ENCODE measurements around the gene PRSS57.
"Not testable (repeated sequence)": the region's sequence is repeated elsewhere in the genome, so short reads cannot be mapped to it uniquely, and the experiment has no call there.

Gene PRSS57

GRCh38 chr19:695352-695949 lies at the start of gene PRSS57:
TSS of gene PRSS57 (minus strand) at chr19:695452. CDS start at chr19:695430, 22 bp downstream.
- DNase-seq = peak; percentile 67 to 69

GRCh38 chr19:743168-743687 lies 48.0 kb upstream of the PRSS57 start:
- no peak for DNase-seq

- no peak for DNase-seq
These were observed 47.4 kb upstream of the PRSS57 start for GRCh38 chr19:742540-743075.

DNA sequence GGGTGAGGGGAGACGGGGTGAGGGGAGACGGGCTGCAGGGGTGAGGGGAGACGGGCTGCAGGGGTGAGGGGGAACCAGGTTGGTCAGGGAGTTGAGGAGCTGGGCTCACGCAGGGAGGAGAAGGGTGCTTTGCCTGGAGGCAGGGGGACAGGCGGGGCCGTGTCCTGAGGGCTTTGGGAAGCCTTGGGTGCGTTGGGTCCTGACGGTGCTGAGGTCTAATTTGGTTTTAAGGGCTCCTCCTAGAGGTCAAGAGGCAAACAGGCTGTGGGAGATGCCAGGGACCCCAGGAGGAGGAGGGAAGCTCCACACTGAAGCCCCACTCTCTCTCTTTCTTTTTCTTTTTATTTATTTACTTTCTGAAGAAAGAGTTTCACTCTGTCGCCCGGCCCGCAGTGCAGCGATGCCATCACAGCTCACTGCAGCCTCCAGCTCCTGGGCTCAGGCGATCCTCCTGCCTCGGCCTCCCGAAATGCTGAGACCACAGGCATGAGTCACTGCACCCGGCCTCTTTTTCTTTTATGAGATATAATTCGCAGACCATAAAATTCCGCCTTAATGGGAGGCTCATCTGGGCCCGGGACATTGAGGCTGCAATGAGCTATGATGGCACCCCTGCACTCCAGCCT lies 46.4 kb upstream of the PRSS57 start:
- DNase-seq = peak; percentile 63 to 70

DNA sequence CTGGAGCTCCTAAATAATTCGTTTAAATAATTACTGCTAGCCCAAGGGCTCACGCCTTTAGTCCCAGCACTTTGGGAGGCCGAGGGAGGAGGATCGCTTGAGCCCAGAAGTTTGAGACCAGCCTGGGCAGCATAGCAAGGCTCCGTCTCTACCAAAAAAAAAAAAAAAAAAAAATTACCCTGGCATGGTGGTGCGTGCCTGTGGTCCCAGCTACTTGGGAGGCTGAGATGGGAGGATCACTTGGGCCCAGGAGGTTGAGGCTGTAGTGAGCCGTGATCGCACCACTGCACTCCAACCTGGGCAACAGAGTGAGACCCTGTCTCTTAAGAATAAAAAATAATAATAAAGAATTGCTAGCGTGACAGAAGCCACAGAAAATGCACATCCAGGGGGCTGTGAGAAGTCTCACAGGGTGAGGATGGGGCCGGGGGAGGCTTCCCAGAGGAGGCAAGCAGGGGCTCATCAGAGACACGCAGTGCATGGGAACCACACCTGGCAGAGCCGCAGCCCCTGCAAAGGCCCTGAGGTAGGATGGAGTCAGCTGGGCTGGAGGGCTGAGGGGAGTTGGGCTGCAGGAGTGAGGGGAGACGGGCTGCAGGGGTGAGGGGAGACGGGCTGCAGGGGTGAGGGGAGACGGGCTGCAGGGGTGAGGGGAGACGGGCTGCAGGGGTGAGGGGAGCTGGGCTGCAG lies 45.7 kb upstream of the PRSS57 start:
- not testable (repeated sequence) for DNase-seq

DNA sequence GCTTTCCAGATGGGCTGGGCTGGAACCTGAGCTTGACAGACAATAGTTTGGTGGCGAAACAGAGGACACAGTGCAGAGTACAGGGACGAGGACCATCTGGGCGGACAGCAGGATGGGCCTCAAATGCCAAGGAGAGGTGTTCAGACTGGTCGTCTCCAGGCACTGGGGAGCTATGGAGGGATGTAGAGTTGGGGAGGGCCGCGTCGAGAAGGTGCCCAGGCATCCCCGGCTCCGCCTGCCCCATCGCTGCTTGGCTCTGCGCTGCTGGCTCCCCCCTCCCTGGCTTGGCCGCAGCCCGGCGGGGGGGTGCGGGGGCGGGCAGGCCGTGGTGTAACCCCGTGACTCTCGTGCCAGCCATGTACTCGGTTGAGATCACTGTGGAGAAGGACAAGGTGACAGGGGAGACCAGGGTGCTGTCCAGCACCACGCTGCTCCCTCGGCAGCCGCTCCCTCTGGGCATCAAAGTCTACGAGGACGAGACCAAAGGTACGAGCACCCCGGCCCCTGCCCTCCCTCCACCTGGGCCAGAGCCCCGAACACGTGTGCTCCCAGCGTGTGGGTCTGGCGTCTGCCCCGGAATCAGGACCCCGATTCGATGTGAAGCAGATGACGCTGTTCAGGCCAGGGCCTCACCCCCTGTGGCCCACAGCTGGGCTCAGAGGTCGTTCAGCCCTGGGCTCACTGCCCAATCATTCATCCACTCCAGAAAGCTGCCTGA lies 44.9 kb upstream of the PRSS57 start:
- no peak for DNase-seq

DNA sequence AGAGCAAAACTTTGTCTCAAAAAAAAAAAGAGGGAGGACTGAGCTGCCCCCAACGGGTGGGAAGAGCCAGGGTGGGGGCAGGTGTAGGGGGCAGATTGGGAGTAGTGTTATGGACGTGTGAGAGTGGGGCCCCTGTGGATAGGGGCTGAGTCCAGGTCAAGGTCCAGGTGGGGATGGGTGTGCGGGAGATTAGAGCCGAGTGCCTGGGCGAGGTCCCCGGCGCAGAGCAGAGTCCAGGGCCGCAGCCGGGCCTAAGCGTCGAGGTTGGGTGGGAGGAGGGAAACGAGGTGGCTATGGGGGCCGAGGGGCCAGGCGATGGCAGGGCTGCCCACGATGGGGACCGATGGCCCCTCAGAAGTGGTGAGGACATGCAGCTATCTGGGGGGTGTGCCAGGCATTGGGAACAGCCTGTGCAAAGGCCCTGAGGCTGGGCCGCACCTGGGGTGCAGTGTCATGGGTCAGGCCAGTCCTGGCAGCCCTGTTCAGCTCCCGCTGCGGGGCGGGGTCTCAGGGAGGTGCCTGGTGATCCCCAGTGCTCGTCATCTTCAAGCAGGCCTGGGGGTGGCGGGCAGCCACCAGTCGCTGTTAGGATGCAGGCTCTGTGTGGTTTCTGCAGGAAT lies 43.4 kb upstream of the PRSS57 start:
- DNase-seq = no peak

DNA sequence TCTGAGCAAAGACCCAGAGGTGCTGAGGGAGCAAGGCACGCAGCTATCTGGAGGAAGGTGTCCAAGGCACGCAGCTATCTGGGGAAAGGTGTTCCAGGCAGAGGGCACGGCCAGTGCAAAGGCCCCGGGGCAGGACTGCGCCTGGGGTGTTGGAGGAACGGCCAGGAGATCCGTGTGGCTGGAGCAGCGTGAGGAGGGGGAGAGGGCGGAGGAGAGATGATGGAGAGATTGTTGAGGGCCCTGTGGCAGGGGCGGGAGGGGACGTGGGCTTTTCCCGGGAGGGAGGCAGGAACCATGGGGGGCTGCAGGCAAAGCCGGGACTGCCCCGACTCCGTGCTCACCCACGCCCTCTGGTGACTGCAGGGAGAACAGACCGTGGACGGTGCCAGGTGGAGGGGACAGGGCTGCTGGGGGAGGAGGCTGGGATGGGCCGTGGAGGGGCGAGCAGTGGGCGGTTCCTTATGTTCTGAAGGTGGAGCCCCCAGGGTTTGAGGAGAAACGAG lies 42.4 kb upstream of the PRSS57 start:
- DNase-seq = peak; percentile 18 to 35

DNA sequence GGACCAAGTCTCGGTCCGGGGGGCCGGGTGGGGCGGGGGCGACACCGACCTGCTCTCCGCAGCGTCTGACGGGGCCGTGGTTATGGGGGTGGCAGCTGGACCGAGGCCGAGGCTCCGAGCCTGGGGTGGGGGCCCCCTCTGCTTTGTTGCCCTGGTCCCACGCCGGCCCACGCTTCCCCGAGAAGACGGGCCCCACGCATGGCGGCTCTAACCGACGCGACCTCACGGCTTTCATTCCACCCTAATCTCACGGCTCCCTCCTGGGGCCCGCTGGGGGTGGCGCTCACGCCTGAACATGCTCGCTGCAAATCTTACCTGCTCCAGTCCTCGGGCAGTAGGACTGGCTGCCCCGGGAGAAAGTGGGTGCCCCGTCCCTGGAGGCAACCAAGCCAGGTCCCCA lies 40.9 kb upstream of the PRSS57 start:
- no peak for DNase-seq

GRCh38 chr19:734716-735115 lies 39.5 kb upstream of the PRSS57 start:
- DNase-seq = no peak

- DNase-seq = no peak
These were observed 37.2 kb upstream of the PRSS57 start for GRCh38 chr19:732148-733069.

DNA sequence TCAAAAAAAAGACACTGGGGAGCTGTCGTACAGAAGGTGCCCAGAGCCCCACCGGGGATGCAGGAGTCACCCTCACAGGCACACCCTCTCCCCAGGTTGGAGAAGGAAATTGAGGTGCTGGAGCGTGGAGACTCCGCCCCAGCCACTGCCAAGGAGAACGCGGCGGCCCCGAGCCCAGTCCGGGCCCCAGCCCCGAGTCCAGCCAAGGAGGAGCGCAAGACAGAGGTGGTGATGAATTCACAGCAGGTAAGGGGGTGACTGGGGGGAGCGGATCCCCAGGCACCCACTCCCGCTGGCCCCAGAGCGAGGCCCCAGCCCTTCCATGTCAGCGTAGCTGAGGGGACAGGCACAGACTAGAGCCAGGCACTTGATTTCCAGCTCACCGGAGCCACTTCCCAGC lies 35.7 kb upstream of the PRSS57 start:
- no peak for DNase-seq

DNA sequence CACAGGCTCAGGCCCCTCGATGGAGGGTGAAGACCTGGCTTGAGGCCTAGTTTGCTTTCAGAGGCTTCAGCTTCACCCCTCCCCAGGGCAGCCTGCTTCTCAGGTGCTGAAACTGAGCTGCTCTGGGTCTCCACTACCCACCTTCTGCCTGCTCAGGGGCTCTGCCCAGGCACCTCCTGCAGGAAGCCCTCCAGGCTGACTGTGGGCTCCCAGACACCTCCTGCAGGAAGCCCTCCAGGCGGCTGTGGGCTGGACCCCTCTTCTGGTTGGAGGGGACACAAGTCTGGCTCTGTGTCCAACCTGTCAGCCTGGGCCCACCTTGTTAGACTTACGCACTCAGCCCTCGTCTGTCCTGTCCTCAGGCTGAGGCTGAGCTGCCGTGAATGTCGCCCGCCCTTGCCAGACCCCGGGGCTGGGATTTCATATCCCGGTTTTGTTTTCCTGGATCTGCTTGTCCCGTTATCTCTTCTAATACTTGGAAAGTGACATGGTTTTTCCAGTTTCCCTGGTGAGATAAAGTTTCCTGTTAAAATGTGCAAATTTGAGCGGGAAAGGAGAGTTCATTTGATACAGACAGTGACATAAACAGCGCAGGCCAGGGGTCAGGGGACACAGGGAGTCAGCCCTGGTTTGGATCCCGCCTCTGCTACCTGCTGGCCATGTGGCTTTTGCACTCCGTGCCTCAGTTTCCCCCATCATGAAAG lies 34.9 kb upstream of the PRSS57 start:
- no peak for DNase-seq

GRCh38 chr19:729564-729963 lies 34.3 kb upstream of the PRSS57 start:
- not testable (repeated sequence) for DNase-seq

GRCh38 chr19:728011-728410 lies 32.8 kb upstream of the PRSS57 start:
- no peak for DNase-seq

DNA sequence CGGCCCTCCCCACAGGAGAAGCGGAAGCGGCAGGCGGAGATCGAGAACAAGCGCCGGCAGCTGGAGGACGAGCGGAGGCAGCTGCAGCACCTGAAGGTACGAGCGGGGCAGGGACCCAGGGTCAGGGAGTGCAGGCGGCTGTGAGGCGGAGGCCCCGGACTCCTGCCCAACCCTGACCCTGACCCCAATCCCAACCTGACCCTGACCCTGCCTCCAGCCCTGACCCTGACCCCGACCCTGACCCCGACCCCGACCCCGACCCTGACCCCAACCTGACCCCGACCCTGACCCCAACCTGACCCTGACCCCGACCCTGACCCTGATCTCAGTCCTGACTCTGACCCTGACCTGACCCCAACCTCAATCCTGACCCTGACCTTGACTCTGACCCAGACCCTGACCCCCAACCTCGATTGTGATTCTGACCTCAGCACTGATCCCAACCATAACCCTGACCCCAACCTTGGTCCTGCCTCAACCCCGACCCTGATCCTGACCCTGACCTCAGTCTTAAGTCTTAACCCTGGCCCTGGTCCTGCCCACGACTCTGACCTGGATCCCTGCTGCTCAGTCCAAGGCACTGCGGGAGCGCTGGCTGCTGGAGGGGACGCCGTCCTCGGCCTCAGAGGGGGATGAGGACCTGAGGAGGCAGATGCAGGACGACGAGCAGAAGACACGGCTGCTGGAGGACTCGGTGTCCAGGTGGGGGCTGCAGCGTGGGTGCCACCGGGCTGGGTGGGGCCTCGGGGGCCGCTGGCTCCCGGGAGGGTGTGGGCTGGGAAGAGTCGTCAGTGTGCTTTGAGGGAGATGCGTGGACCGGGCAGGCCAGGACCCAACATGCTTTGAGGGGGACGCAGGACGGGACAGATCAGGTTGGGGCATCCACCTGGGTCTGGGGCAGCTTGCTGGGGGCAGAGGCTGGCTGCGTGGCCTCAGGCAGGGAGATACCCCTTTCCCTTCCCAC lies 32.0 kb upstream of the PRSS57 start:
- no peak for DNase-seq

DNA sequence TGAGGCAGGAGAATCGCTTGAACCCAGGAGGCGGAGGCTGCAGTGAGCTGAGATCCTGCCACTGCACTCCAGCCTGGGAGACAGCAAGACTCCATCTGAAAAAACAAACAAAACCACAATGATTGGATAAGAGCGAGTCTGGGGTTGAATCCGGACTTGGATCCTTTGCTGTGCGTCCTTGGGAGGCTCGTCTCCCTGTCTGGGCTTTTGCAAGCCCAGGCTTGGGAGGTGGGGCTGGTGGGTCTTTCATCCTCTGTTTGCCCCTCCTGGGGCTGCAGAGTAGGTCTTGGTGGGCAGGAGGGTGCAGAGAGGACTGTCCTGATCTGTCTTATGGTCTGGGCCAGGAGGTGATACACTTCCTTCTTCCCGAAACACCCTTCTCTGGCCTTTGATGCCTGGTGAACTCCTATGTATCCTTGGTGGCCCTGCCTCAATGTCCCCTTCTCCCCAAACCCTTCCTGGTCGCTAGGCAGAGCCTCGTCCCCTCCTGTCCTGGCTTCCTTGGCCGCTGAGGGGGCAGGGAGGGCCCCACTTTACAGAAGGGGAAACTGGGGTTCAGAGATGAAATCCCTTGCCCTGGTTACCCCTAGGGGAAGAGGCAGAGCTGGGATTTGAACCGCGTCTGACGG lies 30.3 kb upstream of the PRSS57 start:
- no peak for DNase-seq

DNA sequence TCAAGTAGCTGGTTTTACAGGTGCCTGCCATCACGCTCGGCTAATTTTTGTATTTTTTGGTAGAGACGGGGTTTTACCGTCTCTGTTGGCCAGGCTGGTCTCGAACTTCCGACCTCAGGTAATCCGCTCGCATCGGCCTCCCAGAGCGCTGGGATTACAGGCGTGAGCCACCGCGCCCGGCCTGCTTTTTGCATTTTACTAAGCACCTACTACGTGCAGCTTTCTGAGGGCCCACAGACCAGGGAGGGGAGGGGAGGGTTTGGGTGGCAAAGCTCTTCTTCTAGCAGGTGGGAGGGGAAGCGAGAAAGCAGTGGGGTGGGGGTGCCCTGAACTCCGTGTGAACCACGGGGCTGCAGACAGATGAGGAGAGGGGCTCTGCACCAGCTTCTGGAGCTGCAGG lies 28.5 kb upstream of the PRSS57 start:
- DNase-seq = no peak

- no peak for DNase-seq
These were observed 28.0 kb upstream of the PRSS57 start for GRCh38 chr19:723247-723646.

All from Kasumi-1 (cell line).